H1 (cell line): ENCODE data around the gene PRKCA.

Source experiments
- CHD2 ChIP-seq: IDR thresholded peaks from 2 replicates; pipeline ENCODE4 v1.6.1; 2012; ENCODE audit warnings: low read length, improper control_type of control experiment
- CTCF ChIP-seq, 3 experiments: IDR thresholded peaks; 1 replicate in 2 of 3; 2 replicates in 1 of 3; pipeline versions ENCODE4 v1.5.1 to v1.6.1; 2011; ENCODE audit warnings: low read length in 3 of 3, mild to moderate bottlenecking in 3 of 3, inconsistent platforms in 2 of 3, low read depth in 1 of 3, moderate library complexity in 1 of 3; ENCODE audit not compliant: insufficient read depth in 1 of 3; ENCODE audit errors: control extremely low read depth in 1 of 3
- EP300 ChIP-seq, 2 experiments: IDR thresholded peaks; 1 replicate in 1 of 2; 2 replicates in 1 of 2; pipeline ENCODE4 v1.6.1; 2011 to 2012; ENCODE audit warnings: low read depth in 2 of 2, low read length in 2 of 2, mild to moderate bottlenecking in 2 of 2, borderline replicate concordance in 1 of 2, inconsistent platforms in 1 of 2, moderate library complexity in 1 of 2
- EZH2 ChIP-seq: fragments of 200-600 bp; sonication (generic); IDR thresholded peaks from 2 replicates; pipeline ENCODE4 v1.7.1; 2012; ENCODE audit warnings: low read depth, mild to moderate bottlenecking, moderate library complexity, low read length, inconsistent platforms; ENCODE audit not compliant: severe bottlenecking
- GABPA ChIP-seq: IDR thresholded peaks from 2 replicates; pipeline ENCODE4 v1.6.1; 2011; ENCODE audit warnings: mild to moderate bottlenecking, low read length, moderate library complexity, borderline replicate concordance; ENCODE audit not compliant: insufficient read depth
- JUN ChIP-seq: IDR thresholded peaks from 2 replicates; pipeline ENCODE4 v1.6.1; 2011; ENCODE audit warnings: low read depth, mild to moderate bottlenecking, improper control_type of control experiment, low read length
- MAX ChIP-seq: IDR thresholded peaks from 2 replicates; pipeline ENCODE4 v1.6.1; 2012; ENCODE audit warnings: inconsistent platforms
- POLR2A ChIP-seq, 2 experiments: IDR thresholded peaks; 1 replicate in 1 of 2; 2 replicates in 1 of 2; pipeline ENCODE4 v1.6.1; 2011; ENCODE audit warnings: low read depth in 2 of 2, low read length in 2 of 2, mild to moderate bottlenecking in 2 of 2; ENCODE audit errors: control extremely low read depth in 1 of 2
- POLR2AphosphoS5 ChIP-seq: IDR thresholded peaks from 2 replicates; pipeline ENCODE4 v1.6.1; 2011; ENCODE audit warnings: low read depth, low read length
- SP1 ChIP-seq: IDR thresholded peaks from 2 replicates; pipeline ENCODE4 v1.6.1; 2011; ENCODE audit warnings: low read depth, low read length
- ZNF274 ChIP-seq: IDR thresholded peaks from 2 replicates; pipeline ENCODE4 v1.7.0; 2012; ENCODE audit warnings: low read length, borderline replicate concordance; ENCODE audit errors: extremely low read depth

GRCh38 chr17:66406701-66407644 lies 104.6 kb downstream of the PRKCA start:
- TF ChIP-seq EP300 (IDR thresholded peaks at IDR 0.05; ENCODE audit: borderline replicate concordance in 1 of 2, low read depth in 2 of 2, low read length in 2 of 2) (no peak), JUN (no peak), GABPA (no peak), POLR2AphosphoS5 (no peak), CHD2 (no peak), ZNF274 (no peak), CTCF (IDR thresholded peaks at IDR 0.05; ENCODE audit: control extremely low read depth in 1 of 3, insufficient read depth in 1 of 3, low read depth in 1 of 3, low read length in 3 of 3) (no peak), MAX (no peak), SP1 (no peak), EZH2 (no peak), POLR2A (IDR thresholded peaks at IDR 0.05; ENCODE audit: control extremely low read depth in 1 of 2, low read depth in 2 of 2, low read length in 2 of 2) (no peak)
